ENCODE data around the gene ENPP3. TPM values are rescaled to one million over a fixed set of nuclear protein-coding genes. Genes with fewer than 3 reads are reported as not detected.

The ENPP3 gene
- polyA plus RNA-seq, result not detected

DNA sequence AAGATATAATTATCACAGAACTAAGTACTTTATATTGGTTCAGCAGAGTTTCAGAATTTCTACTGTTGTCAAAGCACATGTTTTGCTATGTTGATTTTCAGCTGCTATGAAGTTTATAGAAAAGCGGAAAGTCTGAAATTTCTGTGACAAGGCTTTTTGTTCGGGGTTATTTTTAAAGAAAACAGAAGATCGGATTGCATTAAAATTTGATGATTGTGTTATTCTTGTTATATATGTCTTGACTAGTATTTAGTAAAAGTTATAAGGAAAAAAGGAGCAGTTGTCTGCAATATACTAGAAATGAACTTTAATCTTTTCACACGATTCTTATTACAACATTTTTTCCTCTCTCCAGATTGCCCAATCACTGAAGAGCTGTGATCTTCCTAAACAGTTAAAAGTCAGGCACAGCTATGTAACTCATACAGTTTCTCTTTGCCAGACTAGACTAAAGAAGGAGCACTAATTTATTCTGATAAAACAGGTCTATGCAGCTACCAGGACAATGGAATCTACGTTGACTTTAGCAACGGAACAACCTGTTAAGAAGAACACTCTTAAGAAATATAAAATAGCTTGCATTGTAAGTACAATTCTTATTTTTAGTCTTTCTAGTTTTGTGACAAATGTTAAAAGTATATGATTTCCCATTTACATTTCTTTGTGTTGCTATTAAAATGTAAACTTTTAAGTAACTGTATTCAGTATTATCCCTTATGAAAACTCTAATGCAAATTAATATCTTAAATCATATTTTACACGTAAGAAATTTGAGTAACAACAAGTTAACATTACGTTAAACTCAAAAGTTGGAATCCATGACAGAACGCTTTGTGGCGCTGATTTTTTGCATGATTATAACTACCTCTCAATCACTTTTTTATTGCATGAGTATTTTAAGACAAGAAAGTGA is at the start of gene ENPP3:
Gene ENPP3, plus strand, starts transcription at position 423 of the 913 bp plus-strand sequence. Its CDS starts 83 bp downstream, at position 506.
- Mint-ChIP-seq H3K27me3 (peaks cover 13% of the 10 kb centered on the region), H3K4me3 (peak within 1 kb of the TSS in 1 of 4 donors; percentile 1), H3K27ac (no peak within 1 kb of the TSS), H3K36me3 (peaks cover 3% of the 10 kb centered on the region), H3K9me3 (no peaks in the 10 kb centered on the region), H3K4me1 (peaks cover 13 to 15% (median 13%) of the 10 kb centered on the region in 3 donors)

DNA sequence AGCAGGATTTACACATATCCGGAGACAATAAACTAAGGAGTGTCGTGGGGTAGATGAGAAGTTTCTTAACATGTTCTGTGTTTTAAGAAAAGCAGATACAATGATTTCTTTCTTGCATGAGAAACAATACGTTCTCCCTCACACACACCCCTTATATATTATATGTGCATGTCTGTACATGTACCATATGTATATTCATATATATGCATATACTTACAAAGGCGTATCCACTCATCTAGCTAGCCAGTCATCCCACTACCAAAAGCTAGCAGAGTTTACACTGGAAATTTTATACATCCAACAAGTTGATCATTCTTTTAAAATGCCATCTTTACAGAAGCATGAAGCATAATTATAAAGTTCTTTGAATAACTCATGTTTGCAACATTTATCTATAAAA is 49.2 kb upstream of the ENPP3 start:
- peak overlapping the region in 1 of 3 donors; percentile 3 for H3K27ac Mint-ChIP-seq

DNA sequence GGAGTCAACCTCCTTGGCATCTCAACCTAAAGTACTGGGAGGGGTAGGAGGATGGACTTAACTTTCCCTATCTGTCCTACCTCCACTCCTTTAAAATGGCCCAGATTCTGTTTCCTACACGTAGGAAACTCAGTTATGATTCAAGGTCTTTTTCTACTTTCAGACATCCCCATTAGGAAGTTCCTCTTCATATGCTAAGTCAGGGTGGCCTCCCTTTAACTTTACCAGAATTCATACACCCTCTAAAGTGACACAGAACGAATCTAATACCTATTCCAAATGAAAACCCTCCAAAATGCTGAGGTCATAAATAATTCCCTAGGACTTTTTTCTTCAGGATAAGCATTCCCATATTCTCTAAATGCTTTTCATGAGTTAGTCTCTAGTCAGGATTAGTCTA is 48.5 kb upstream of the ENPP3 start:
- Mint-ChIP-seq H3K27ac (no peak overlapping the region), H3K27me3 (no peaks in the 10 kb centered on the region), H3K9me3 (no peaks in the 10 kb centered on the region), H3K4me3 (no peak overlapping the region), H3K4me1 (no peaks in the 10 kb centered on the region), H3K36me3 (peaks cover 10% of the 10 kb centered on the region)

More for the DNA sequence above, 49.2 kb upstream of the ENPP3 start:
- Mint-ChIP-seq H3K27me3 (no peaks in the 10 kb centered on the region), H3K4me3 (no peak overlapping the region), H3K9me3 (no peaks in the 10 kb centered on the region), H3K4me1 (no peaks in the 10 kb centered on the region), H3K36me3 (peaks cover 11% of the 10 kb centered on the region)

DNA sequence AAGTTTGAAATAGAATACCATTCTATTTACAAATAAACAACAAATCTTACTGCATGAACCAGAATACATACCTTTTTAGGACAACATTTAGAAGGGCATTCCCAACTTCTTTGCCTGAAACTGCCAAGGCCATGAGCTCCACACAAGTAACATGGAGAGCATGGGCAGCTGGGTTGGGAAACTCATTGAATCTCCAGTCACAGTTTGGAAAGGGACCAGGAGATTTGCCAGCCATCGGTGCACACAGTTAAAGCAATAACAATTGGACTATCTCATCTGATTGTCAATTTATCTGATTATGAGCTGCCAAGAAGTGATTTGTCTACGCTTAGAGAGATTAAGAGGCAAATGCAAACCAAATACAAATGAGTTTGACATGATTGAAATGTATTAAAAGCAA is 44.2 kb upstream of the ENPP3 start:
- no peaks in the 10 kb centered on the region for H3K4me1 Mint-ChIP-seq
- peaks cover 10% of the 10 kb centered on the region for H3K36me3 Mint-ChIP-seq
- no peaks in the 10 kb centered on the region for H3K27me3 Mint-ChIP-seq
- H3K9me3 Mint-ChIP-seq, result no peaks in the 10 kb centered on the region
- H3K4me3 Mint-ChIP-seq, result no peak overlapping the region
- H3K27ac Mint-ChIP-seq, result no peak overlapping the region

DNA sequence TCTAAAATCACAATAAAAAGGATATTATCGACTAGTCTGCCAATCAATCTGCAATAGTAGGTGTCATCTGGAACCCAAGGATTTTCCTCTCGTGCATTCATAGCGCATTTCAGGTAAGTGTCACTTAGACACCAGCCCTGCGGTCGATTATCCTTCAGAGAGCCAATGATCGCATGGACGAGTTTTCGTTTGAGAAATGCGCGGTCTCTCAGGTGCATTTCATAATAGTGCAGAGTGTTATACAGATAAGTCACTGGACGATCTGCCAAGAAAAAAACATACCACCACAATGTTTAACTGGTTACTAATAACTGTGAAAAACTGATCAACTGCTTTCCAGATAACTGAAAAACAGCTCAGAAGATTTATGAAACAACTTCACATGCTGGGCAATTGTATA is 43.0 kb upstream of the ENPP3 start:
- Mint-ChIP-seq H3K27ac (no peak overlapping the region), H3K36me3 (peaks cover 12% of the 10 kb centered on the region), H3K27me3 (no peaks in the 10 kb centered on the region), H3K4me3 (no peak overlapping the region), H3K9me3 (no peaks in the 10 kb centered on the region), H3K4me1 (no peaks in the 10 kb centered on the region)

DNA sequence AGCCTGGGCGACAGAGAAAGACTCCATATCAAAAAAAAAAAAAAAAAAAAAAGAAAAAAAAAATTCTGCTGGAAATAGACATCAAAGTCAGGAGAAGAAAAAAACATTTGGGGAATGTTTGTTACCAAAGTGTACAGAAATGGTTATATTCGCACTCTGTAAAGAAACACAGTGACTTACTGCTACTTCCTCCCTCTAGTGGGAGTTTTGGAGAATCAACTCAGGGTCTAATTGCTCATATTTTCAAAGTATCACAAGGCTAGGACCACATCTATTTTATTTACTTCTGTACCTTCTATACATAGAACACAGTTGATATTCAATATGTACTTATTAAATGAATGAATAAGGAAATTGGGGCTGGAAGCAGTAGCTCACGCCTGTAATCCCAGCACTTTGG is 39.7 kb upstream of the ENPP3 start:
- no peak overlapping the region for H3K4me3 Mint-ChIP-seq
- no peaks in the 10 kb centered on the region for H3K4me1 Mint-ChIP-seq
- H3K27ac Mint-ChIP-seq, result no peak overlapping the region
- no peaks in the 10 kb centered on the region for H3K27me3 Mint-ChIP-seq
- H3K9me3 Mint-ChIP-seq, result no peaks in the 10 kb centered on the region
- H3K36me3 Mint-ChIP-seq, result peaks cover 10% of the 10 kb centered on the region

DNA sequence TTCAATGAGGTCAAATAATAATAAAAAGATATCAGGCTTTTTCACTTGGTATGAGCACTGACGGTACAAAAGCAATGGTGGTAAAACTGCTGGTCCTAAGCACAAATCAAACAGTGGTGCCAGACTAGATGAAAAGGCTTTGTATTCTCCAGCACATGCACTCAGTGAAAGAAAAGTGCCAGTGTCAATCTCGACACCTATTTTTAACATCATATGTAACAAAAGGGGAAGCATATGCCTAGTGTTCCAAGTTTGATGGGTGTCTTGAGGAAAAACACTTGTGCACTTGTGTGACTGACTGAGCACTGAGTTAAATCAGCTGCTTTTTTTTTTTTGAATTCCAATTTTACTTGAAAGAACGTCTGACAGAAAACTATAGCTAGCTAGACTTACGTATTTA is 36.4 kb upstream of the ENPP3 start:
- H3K27me3 Mint-ChIP-seq, result no peaks in the 10 kb centered on the region

DNA sequence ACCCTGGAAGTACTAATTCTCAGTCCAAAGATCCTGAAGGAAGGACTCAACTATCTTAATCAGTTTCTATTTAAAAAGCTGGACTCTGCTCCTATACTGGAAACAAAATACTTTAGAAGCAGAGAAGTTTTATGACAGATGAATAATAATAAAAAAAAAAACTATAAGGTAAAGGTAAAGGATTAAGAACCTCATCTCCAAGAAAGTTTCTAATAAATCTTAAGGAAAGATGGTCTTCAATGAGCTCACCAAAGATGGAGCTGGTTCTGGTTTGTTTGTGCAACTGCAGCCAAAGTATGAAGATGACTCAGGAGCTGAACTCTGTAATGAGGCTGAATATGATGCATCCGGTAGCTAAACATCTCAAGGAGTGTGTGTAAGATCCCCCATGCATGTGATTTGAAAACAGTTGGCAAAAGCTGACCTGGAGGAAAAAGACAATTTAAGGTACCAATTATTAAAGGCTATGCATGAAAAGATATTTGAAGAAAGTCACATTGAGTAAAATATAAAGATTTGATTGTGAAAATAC is 34.3 kb upstream of the ENPP3 start:
- Mint-ChIP-seq H3K27ac (no peak overlapping the region), H3K9me3 (no peaks in the 10 kb centered on the region), H3K4me1 (no peaks in the 10 kb centered on the region), H3K36me3 (peaks cover 4% of the 10 kb centered on the region), H3K4me3 (no peak overlapping the region), H3K27me3 (no peaks in the 10 kb centered on the region)

More for the DNA sequence above, 36.4 kb upstream of the ENPP3 start:
- Mint-ChIP-seq H3K4me3 (no peak overlapping the region), H3K36me3 (peaks cover 8% of the 10 kb centered on the region), H3K27ac (no peak overlapping the region), H3K9me3 (no peaks in the 10 kb centered on the region), H3K4me1 (no peaks in the 10 kb centered on the region)

DNA sequence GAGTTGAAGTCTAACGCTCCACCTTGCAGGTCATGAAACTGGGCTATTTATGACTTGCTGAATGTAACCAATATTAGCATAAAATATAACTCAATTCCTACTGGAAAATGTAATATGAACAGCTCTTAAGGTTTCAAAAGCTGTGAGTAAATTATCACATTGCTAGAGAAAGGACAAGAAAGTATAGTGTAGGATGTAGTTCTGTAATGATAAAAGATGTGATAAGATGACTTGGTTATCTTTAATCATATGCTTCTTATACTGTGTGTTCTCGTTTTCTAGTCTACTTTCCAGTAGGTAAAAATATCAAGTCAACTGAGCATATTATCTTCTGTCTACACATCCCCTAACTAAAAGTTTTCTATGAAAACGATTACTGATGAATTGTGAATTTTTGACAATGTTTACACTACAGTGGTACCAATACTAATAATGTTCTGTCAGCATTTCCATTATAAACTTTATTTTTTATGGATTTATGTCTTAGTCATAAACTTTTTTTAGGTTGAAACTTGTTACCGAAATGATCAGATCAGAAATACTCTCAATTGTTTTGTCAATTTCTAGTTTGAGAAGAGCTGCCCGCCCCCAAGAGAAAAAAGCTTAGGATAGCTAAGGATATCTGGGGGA is 23.7 kb upstream of the ENPP3 start:
- no peaks in the 10 kb centered on the region for H3K27me3 Mint-ChIP-seq
- H3K27ac Mint-ChIP-seq, result no peak overlapping the region
- H3K4me1 Mint-ChIP-seq, result peaks cover 0 to 1% (median 0%) of the 10 kb centered on the region in 3 donors
- no peak overlapping the region for H3K4me3 Mint-ChIP-seq
- no peaks in the 10 kb centered on the region for H3K36me3 Mint-ChIP-seq
- no peaks in the 10 kb centered on the region for H3K9me3 Mint-ChIP-seq

DNA sequence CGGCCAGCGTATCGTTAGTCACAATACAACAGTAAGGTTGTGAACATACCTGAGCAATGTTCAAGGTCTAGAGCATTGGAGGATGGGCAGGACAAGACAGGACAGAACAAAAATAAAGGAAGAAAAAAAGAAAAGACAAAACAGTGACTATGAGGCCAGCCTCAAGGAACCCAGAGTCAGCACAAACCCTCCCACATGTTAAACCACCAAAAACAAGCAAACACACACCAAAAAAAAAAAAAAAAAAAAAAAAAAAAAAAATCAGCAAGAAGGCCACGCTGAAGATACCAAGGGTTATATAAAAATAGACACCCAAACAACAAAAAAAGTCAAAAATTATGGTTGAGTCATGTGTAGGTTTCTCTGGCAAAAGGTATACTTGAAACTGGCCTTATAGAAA is 21.8 kb upstream of the ENPP3 start:
- Mint-ChIP-seq H3K27me3 (no peaks in the 10 kb centered on the region), H3K9me3 (no peaks in the 10 kb centered on the region), H3K27ac (peak overlapping the region in 1 of 3 donors; percentile 50), H3K36me3 (no peaks in the 10 kb centered on the region), H3K4me3 (no peak overlapping the region), H3K4me1 (peaks cover 0 to 1% (median 0%) of the 10 kb centered on the region in 3 donors)

DNA sequence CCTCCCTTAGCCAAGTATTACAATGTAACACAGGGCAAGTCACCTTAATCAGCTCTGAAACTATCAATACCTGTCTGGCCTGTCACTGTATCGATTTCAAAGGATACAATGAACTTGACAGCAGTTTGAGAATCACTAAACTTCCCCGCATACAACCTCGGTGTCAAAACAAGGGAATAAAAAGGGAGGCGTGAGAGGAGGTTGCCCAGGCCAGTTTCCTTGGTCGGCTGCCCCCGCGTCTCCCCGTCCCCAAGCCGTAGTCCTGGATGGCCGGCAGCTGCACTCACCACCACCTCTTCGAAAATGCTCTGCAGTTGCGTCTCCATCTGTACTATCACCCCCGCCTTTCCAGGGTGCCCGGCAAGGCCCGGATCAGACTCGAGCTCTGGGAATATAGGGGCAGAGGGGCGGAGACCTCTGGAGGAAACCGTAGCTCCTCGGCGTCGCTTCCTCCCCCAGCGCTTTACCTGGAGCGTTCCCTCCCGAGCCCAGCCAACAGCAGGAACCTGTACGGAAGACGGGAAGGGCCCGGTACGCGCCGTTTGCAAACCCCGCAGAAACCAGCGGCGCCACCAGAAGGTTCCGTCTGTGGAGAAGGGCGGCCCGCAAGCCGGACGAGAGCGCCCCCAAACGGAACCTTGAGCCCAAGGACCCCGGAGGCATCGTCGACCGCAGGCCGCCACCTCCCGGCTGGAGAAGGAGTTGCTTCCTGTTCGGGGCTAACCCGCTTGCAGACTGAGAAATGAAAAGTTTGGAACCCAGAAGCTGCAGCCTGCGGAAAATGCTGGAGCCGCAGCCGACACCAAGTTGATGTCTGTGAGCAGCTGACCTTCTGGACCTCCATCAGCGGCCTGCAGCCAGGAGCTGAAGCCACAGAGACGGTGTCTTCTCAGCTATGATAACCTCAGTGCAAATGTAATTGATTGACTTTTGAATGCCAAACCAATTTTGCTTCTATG is 9.1 kb upstream of the ENPP3 start, which contains the start of gene MED23:
Gene MED23, minus strand, starts transcription at position 519 of the 959 bp plus-strand sequence. Its CDS starts 193 bp downstream, at position 326.
- Mint-ChIP-seq H3K27ac (peak within 1 kb of the TSS; percentile 90 to 98 (median 97)), H3K36me3 (no peaks in the 10 kb centered on the region), H3K4me3 (peak within 1 kb of the TSS; percentile 97 to 99 (median 98)), H3K4me1 (peaks cover 18 to 27% (median 19%) of the 10 kb centered on the region in 3 donors), H3K9me3 (no peaks in the 10 kb centered on the region), H3K27me3 (no peaks in the 10 kb centered on the region)

DNA sequence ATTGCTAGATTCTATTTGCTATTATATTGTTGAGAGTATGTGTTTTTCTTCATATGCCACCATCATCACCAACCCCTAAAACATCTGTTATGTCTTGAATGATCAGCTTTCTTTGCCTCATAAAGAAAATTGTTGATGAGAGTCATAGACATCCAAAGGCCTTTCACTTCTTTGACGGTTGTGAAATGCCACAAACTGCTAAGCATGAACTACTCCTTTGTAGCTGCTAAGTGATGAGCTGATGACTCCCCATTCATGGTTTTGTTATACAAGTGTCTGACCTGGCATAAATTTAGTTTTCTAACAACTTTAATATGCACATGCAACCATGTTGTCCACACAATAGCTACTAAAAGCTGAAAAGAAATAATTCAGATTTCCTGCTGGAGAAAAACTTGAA is 8.4 kb upstream of the ENPP3 start:
- Mint-ChIP-seq H3K27me3 (peaks cover under 1% of the 10 kb centered on the region), H3K36me3 (no peaks in the 10 kb centered on the region), H3K4me1 (peaks cover 18 to 27% (median 19%) of the 10 kb centered on the region in 3 donors), H3K4me3 (peak overlapping the region; percentile 97 to 99 (median 98)), H3K9me3 (no peaks in the 10 kb centered on the region), H3K27ac (peak overlapping the region in 2 of 3 donors; percentile 10 to 58)

DNA sequence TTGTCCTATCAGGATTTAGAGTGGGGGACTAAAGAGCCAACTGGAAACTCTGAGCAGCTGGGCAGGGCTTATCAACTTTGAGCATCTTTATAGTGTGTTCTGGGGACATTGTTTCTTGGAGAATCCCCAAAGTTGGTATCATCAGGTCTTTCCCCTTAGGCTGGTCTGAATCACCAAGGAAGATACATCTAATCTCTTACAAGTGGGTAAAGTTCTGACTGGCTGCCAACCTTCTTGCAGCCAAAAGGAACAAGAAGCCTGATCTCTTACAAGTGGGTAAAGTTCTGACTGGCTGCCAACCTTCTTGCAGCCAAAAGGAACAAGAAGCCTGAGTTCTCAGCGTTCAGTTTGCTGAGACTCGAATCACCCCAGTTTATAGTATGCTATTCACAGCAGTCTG is 7.5 kb upstream of the ENPP3 start:
- H3K27ac Mint-ChIP-seq, result peak overlapping the region in 1 of 3 donors; percentile 58
- H3K9me3 Mint-ChIP-seq, result no peaks in the 10 kb centered on the region
- H3K36me3 Mint-ChIP-seq, result no peaks in the 10 kb centered on the region
- H3K27me3 Mint-ChIP-seq, result peaks cover 1% of the 10 kb centered on the region
- H3K4me3 Mint-ChIP-seq, result peak overlapping the region in 1 of 4 donors; percentile 99
- peaks cover 18 to 30% (median 19%) of the 10 kb centered on the region in 3 donors for H3K4me1 Mint-ChIP-seq

DNA sequence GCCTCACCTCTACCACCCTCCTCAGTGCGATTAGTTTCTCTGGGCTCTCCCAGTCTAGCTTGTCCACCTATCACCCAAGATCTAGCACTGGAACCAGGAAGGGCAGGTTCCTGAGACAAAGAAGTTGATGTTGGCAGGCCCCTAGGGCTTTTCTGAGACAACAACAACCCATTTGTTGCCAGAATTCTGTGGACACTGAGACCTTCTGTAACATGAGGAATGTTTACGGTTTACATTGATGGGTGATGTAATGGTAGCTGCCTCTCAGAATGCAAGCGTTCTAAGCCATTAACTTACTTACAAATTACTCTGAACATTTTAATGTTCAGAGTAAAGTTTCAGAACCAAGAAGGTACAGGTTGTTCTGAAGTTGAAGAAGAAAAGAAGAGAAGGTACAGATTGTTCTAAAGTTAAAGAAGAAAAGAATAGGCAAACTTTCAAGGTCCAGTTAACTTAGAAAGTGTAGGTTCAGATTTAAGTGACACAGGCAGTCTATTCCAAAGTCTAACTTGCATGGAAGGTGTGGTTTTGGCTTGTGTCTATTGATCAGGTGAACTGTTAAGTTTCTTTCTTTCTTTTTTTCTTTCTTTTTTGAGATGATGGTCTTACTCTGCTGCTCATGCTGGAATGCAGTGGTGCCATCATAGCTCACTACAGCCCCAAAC is 5.3 kb upstream of the ENPP3 start:
- H3K36me3 Mint-ChIP-seq, result peaks cover 2% of the 10 kb centered on the region
- H3K27ac Mint-ChIP-seq, result peak overlapping the region in 1 of 3 donors; percentile 70
- peaks cover 24 to 36% (median 27%) of the 10 kb centered on the region in 3 donors for H3K4me1 Mint-ChIP-seq
- H3K9me3 Mint-ChIP-seq, result no peaks in the 10 kb centered on the region
- peak overlapping the region in 1 of 4 donors; percentile 41 for H3K4me3 Mint-ChIP-seq
- H3K27me3 Mint-ChIP-seq, result peaks cover 7% of the 10 kb centered on the region

Data from IgD-negative memory B cell (primary cell).